Measurements from ENCODE around the gene PRDX3.
A peak's percentile ranks its signal among the peaks of the same experiment; 100 is the strongest.

Gene PRDX3

DNA sequence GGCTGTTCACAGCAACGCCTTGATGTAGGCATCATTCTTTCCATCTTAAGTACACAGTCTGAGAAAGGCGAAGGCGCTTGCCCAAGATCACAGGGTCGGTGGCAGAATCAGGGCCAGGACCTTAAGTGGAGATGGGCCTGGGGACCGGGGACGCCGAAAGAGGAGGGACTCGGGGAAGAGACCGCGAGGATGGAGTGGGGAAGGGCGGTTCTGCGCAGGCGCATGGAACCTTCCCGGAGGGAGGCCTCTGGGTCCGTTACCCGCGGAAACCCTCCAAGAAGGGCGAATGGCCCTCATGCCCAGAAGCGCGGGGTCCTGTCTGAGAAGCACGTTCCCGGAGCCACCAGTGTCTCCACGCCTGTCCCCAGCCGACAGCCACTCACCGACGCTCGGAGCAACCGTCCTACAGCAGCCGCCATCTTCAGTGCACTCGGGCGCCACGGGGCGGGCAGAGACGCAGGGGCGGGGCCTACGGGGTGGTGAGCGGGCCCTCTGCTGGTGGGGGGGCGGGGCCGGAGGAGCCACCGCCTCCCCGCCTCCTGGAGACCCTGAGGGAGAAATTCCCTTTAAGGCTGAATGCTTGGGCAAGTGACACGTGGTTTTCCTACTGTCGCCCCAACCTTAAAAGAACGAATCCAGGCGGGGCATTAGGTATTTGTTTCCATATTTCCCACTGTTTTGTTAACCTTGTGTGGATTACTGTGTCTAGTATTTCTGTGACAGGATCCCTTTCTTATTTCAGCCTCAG lies at the start of gene PRDX3:
TSS of gene PRDX3 (minus strand) at position 441 of the 748 bp plus-strand sequence. CDS start at position 419, 22 bp downstream.
- DNase-seq = peak; percentile 86 to 99 (median 92)
- intact Hi-C loops (cut with DNase I) = no loop called here

DNA sequence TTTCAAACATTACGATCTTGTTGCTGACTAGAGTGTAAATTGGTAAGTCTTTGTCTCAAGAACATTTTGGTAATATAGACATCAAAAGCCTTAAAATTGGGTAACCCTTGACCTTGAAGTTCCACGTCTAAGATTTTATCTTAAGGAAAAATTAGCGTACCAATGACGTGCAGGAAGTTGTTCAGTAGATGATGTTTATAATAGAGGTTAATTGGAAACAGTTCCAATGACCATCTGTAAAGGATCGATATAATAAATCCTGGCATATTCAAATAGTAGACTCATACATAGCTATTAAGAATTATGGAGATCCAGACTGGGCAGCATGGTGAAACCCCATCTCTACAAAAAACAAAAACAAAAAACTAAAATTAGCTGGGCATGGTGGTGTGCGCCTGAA lies 49.2 kb upstream of the PRDX3 start:
- intact Hi-C loops (cut with DNase I) = no loop called here
- no peak for DNase-seq

DNA sequence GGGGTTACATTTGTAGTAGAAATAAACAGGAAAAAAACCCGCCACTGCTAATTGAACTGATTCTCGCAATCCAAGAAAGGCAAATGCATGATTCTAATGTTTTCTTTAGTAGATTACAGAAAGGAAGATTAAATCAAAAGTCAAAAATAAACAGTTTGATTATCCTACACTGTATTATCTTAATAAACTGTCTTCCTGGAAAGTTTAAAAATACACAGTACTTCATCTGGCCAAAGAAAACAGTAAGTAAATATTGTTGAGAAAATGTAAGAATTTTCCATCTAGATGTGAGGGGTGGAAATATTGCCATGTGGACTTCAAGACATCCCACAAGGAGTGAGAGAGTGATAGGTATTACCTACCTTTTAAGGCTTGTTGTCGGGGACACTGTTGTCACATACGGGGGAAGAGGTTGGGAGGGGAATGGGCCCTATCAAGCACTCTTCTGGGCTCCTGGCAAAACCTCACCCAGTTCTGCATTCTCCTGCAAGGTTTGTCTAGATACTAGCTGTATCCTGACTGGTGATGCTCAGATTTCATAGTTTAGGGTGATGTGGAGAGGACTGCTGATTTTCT lies 46.6 kb upstream of the PRDX3 start:
- no peak for DNase-seq

DNA sequence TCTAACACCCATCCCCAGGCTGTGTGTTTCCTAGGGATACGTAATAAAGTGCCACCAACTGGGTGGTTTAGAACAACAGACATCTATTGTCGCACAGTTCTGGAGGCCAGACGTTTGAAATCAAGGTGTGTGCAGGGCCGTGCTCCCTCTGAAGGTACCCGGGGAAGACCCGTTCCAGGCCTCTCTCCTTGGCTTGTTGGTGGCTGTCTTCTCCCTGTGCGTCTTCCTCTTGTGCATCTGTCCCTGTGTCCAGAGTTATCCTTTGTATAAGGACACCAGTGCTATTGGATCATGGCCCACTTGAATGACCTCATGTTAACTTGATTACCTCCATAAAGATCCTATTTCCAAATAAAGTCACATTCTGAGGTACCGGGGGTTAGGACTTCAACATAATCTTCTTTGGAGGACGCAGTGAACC lies 44.4 kb upstream of the PRDX3 start:
- no peak for DNase-seq
- intact Hi-C loops (cut with DNase I) = no loop called here

More for the DNA sequence above, 46.6 kb upstream of the PRDX3 start:
- intact Hi-C loops (cut with DNase I) = no loop called here

DNA sequence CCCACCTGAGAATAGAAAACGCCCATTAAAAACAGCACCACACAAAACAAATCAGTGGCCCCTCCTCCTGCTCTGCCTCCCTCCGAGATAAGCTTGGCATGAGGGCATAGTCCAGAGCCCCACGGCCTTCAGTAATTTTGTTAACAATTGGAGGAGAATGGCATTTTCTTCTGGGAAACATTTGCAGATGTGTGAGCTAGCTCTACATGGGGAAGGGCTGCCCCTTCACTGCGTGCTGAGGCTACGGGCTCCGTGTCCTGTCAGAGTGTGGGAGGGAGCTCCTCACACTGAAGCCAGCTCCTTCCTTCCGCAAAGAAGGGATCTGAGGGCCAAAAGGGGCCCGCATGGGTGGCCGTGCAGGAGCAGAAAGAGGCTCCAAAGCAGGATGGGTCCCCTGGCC lies 43.9 kb upstream of the PRDX3 start:
- DNase-seq = no peak
- intact Hi-C loops (cut with DNase I) = no loop called here

DNA sequence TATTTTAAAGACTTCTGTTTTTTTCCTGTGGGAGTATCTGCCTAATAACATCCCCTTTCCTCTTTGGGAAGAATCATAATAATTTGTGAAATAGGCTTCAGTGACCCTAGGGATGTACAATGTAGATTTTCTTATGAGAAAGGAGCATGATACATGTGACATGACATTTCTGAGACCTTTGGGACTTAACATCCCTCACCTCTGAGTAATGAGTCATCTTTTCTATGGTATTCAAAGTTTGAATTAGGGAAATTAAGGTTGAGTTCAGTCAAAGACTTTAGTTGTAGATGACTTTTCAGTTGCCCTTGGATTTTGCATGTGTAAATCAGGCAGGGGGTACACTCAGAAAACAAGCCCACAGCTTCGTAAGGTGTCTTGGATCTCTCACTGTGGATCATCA lies 43.1 kb upstream of the PRDX3 start:
- intact Hi-C loops (cut with DNase I) = no loop called here
- no peak for DNase-seq

DNA sequence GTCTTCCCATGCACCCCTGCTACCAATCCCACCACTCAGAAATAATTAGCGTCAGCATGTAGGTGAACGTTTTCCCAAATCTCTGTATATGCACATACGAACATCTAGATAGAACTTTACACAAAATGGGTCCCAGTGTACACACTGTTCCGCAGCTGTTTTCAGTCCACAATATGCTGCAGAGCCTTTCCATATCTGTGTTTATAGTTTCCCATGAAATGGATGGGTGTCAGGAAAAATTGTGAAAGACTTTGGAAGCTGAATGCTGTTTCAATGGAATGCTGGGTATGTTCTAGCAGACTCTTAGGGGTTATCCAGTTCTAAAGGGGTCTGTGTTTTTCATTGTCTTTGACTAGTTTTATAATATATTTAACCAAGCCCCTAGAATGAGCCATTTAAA lies 42.6 kb upstream of the PRDX3 start:
- intact Hi-C loops (cut with DNase I) = no loop called here

DNA sequence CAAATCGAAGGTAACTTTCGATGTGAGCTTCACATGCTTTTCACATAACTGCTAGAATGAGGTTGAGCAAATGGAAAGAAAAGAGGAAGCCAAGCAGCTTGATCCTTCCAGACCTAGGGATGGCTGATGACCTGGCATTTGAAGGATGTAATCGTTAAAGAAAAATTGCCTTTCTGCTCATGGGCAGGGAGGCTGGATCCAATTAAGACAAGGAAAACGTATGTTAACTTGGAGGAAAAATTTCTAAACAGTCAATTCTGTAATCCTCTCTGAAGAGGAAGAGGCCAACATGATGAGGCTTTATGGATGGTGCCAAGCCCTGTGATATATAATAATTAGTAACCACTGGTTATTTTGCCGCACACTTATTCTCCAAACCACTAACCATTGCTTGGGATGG lies 41.3 kb upstream of the PRDX3 start:
- intact Hi-C loops (cut with DNase I) = no loop called here
- DNase-seq = no peak

More for the DNA sequence above, 42.6 kb upstream of the PRDX3 start:
- DNase-seq = no peak

DNA sequence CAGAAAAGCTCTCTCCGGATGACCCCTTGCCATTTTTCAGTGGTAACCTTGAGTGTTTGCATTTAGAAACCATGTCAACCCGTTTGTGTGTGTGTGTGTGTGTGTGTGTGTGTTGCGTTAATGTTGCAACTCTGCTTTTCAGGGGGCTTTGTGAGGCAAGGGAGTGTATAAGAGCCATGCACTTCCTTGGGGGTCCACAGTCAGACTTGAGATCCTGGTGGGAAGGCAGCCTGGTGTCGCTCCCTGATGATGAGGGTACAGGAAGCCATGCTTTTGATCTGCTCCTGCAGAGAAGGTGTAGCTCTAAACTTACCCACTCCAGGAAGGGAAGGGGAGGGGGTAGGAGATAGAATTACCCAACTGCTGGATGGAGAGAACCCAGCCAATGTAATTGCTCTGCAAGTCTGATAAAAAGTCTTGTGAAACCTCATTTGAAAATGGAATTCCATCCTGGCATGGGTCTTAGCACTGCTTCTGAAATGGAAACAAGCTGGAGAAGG lies 39.4 kb upstream of the PRDX3 start:
- DNase-seq = no peak
- intact Hi-C loops (cut with DNase I) = no loop called here

DNA sequence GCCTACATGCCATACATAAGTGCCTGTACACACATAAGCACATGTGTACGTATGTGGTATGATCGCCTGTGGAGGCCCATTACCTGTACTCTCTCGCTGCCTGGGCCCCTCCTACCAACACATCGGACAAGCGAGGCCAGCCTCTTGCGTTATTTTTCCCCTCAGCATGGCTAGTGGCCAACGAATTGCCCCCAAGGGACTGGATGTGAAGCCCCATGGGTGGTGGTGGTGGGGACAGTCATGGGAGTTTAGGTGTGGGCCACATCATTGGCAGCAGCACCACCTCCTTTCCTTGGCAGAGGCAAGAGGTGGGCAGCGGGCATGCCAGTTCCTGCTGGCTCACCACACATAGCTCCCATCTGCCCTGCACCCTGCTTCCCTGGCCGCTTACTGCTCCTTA lies 38.8 kb upstream of the PRDX3 start:
- intact Hi-C loops (cut with DNase I) = no loop called here
- DNase-seq = no peak

DNA sequence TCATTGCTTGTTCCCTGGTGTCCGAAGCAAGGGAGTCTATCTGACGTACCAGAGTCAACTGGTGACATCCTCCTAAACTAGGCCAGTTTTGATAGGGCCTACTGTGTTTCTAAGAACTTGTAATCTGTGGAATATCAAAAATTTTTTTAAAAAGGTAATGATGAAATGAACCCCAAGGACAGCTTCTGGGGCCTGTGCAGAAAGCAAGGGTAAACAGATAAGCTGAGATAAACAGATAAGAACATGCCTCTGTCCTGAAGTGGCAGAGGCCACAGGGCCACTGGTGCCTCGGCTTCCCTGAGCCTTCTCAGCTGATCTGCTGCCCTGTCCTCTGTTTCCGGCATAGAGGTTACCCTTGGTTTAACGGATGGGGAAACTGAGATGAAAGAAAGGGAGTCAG lies 37.5 kb upstream of the PRDX3 start:
- DNase-seq = no peak
- intact Hi-C loops (cut with DNase I) = no loop called here

DNA sequence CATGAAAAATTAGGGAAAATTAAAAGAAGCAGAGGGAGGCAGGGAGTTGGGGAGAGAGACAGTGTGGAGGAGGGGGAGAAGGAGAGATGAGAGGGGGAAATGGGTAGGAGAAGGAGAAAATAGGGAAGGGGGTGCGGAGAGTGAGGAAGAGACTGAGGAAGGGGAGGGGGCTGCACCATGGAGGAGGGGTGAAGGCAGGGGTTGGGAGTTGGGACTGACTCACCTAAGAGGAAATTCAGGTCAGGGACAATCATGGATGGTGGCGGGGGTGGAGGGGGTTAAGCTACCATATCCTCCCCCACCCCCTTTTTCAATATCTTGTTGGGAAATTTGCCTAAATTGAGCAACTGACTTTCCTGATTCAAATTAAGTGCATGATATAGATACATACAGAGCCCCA lies 36.8 kb upstream of the PRDX3 start:
- no peak for DNase-seq
- intact Hi-C loops (cut with DNase I) = no loop called here

DNA sequence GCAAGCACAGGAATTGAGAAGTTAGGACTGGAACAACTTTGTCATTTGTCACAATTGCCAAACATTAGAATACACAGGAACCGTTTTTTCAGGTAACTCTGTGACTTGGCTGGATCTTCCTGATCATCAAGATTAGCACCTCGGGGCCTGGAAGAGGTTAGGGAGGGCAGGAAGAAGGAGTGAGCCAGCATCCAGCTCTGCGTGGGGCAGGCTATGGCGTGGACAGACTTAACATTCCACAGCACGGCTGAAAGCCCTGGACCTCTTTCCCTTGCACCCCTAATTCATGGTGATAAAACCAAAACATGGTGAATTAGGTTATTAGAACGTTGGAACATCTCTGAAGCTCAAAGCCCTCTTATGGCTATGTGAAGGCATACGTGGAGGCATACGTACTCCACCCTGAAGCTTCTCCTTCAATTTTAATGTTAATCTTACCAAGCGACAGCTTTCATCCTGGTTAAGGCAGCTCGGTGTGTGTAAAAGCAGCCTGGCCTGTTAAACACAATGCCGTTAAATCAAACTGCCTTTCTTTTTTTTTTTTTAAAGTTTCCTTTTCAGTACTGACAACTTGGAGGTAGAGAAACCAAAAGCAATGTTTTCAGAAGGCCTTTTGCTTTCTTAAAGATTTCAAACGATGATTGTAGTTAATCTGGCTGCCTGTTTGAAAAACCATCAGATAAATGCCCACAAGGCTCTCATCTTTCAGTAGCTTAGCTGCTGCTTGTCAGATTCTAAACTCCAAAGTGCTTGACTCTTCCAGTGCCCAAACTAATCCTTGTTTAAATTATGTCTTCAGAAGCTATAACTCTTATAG lies 33.2 kb upstream of the PRDX3 start:
- intact Hi-C loops (cut with DNase I) = no loop called here
- DNase-seq = no peak

DNA sequence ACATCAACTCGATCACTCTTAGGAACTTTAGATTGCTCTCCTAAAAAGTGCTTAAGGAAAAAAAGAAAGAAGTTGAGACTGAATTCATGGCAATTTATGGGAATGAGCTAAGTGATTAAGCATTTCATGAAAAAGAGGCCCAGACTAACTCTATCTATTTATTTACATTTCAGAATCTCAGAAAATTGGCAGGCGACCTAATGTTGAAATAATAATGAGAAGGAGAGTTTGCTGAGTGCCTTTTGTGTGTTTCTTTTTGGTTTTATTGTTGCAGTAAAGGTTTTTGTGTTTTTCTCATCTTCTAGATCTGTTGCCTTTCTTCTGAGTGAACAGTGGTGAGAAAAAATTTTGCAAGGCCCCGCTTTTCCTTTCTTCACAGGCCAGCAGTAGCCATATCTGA lies 32.6 kb upstream of the PRDX3 start:
- DNase-seq = no peak
- intact Hi-C loops (cut with DNase I) = no loop called here

DNA sequence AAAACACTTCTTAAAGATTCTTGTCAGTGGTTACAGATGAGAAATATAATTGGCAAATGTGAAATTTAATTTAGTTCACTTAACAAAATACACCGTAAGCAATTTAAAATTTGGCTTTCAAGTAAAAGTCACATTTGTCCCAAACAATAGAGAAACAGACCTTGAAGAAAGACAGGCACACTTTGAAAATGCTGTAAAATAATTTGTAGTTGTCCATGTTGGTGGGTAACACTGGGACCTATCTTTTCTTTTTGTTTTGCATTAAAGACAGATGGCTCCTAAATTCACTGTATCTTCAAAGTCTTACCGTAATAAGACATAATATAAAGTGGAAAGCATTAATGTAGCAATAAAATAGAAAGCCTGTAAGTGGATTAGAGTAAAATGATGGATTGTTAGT lies 32.0 kb upstream of the PRDX3 start:
- no peak for DNase-seq
- intact Hi-C loops (cut with DNase I) = no loop called here

DNA sequence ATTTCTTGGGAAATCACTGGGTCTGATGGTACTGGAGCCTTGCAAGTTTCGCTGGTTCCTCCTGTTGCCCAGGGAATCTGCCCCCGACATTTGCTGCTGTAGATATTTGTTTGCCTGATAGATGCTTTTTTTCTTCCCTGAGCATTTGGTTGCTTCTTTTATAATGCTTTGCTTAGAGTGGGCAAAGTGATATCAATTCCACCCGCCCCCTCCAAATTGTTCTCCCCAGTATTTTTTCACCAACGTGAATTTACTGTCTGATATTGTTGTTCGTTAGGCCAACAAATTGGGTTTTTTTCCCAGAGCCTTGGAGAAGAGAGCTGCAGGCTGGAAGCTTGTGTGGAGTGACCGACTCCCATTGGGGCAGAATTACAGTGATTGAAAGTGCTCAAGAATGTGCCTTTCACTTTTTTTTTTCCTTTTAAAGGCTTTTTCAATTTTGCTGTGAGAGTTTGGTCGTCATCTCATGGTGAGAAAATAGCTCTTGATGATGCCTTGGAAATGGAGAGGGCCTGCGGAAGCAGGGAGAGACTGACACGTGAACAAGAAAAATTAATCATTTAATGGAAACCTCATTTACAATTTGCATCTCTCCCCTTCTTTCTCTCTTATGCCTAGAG lies 31.2 kb upstream of the PRDX3 start:
- DNase-seq = no peak

DNA sequence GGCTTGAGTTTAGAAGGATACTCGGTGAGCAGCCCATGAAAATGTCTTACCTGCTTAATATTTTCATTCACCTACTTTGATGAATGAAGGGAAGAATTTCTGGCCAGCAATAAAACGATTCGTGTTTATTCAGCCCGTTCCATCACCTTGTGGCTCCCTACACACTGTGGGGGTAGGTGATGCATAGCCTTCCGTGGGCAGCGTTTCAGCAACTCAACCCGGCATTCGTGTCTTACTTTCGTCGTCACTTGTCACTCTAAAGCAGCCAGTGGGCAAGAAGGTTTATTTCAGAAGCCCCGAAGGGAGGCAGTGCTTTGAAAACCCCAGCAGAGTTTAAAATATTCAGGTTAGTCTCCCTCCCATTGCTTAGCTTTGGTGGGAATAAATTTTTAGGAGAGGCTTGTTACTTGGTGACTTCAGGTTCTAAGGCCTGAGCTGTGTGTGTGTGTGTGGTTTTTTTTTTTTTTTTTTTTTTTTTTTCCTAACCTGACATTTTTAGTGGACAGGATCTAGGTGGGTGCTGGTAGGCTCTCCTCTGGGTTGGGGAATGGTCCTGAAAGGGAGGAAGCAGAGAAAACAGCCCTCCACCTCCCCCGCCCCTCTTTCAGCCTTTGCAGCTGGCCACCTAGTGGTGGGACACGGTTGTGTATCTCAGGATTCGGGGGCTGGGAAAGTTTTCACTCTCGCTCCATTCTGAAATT lies 30.6 kb upstream of the PRDX3 start:
- peak in 9 of 10 donors; percentile 22 to 92 (median 65) for DNase-seq
- intact Hi-C loops (cut with DNase I) = loop anchor here (5.0 kb wide), 1 partner anchor 42 kb away; the partner anchor contains the start of gene SFXN4

More for the DNA sequence above, 31.2 kb upstream of the PRDX3 start:
- intact Hi-C loops (cut with DNase I) = loop anchor here (5.0 kb wide), 1 partner anchor 43 kb away; the partner anchor contains the start of gene SFXN4

DNA sequence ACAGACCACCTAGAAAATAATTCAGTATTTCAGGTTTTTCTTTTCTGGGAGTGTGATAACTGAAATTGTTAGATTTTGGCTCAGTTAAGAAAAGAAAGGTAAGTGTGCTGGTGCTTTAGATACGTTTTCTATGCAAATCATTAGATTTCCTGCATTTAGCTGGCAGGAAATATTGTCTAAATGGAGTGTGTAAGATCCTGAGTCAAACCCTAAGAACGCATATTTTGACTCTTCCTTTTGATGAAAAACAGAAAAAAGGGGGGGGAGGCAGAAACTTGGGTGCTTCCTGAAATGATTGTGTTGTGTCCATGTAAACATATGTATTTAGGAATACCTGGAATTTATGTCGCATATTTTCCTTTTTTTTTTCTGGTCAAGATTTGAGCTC lies 29.9 kb upstream of the PRDX3 start:
- intact Hi-C loops (cut with DNase I) = loop anchor here (5.0 kb wide), 1 partner anchor 41 kb away; the partner anchor contains the start of gene SFXN4
- DNase-seq = no peak

DNA sequence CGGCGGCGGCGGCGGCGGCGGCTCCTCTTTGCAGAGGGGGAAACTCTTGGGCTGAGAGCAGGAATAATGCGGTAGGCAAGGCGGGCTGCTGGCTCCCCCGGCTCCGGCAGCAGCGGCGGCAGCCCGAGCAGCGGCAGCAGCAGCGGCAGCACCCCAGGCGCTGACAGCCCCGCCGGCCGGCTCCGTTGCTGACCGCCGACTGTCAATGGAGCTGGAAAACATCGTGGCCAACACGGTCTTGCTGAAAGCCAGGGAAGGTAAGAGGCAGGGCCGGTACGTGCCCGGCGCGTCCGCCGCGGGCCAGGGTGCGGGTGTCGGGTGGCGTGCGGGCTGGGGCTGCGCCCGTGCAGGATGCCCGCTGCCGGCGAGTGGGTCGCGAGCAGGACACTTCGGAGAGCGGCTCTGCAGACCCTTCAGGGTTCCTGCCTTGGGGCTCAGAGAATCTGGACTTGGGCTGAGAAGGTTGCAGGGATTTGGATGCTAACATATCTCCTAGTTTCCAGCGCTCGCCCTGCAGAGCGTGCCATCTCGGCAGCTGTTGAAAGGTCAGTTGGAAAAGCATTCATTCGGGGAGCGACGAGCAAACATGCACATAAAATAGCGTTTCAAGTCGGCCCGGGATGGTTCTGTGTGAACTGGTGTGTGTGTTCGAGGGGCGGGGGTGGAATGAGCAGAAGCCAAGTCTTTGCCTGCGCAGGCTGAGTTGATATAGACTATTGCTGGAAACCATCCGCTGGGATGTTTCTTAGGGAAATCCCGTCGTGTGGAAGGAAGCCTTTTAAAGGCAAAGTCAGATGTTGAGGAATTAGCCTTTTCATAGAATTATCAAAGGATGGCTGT lies 29.3 kb upstream of the PRDX3 start:
- intact Hi-C loops (cut with DNase I) = loop anchor here (2.0 to 5.0 kb wide), 2 partner anchors 41 to 237 kb away; partner anchors contain the start of gene SFXN4
- DNase-seq = peak in 9 of 10 donors; percentile 23 to 93 (median 36)
